Parathyroid adenoma (tissue), 2 donors: ENCODE data around the gene ARHGEF10L.
"Not testable (repeated sequence)": the region's sequence is repeated elsewhere in the genome, so short reads cannot be mapped to it uniquely, and the experiment has no call there.

ENCODE experiments used
- H2AFZ ChIP-seq: fragments of 300-600 bp; sonication (generic); one replicate; pipeline ENCODE4 v1.7.0; 2017; ENCODE audit warnings: antibody characterized with exemption, mild to moderate bottlenecking
- H3K27ac ChIP-seq: fragments of 300-600 bp; sonication (generic); one replicate; pipeline ENCODE4 v1.7.0; 2017
- H3K27me3 ChIP-seq: fragments of 300-600 bp; sonication (generic); one replicate; pipeline ENCODE4 v1.7.0; 2017; ENCODE audit warnings: low read length; ENCODE audit not compliant: control insufficient read depth, insufficient read depth
- H3K36me3 ChIP-seq: fragments of 300-600 bp; sonication (generic); one replicate; pipeline ENCODE4 v1.7.0; 2017; ENCODE audit warnings: low read length; ENCODE audit not compliant: control insufficient read depth, insufficient read depth
- H3K4me1 ChIP-seq: fragments of 300-600 bp; sonication (generic); one replicate; pipeline ENCODE4 v1.7.0; 2017; ENCODE audit warnings: control low read depth
- H3K4me2 ChIP-seq: fragments of 300-600 bp; sonication (generic); one replicate; pipeline ENCODE4 v1.7.0; 2017; ENCODE audit warnings: low read length
- H3K4me3 ChIP-seq: fragments of 300-600 bp; sonication (generic); one replicate; pipeline ENCODE4 v1.7.0; 2017; ENCODE audit warnings: low read depth, low read length
- H3K79me2 ChIP-seq: fragments of 300-600 bp; sonication (generic); one replicate; pipeline ENCODE4 v1.7.0; 2017; ENCODE audit warnings: control low read depth
- H3K9ac ChIP-seq: fragments of 300-600 bp; sonication (generic); one replicate; pipeline ENCODE4 v1.7.0; 2017; ENCODE audit warnings: mild to moderate bottlenecking
- H3K9me3 ChIP-seq: fragments of 300-600 bp; sonication (generic); one replicate; pipeline ENCODE4 v1.7.0; 2017; ENCODE audit warnings: low read length; ENCODE audit not compliant: control insufficient read depth
- CTCF ChIP-seq: fragments of 300-600 bp; sonication (generic); IDR thresholded peaks from one replicate; pipeline ENCODE4 v1.7.0; 2017; ENCODE audit warnings: antibody characterized with exemption, mild to moderate bottlenecking
- donor health status: primary hyperparathyroidism.

The ARHGEF10L gene

DNA sequence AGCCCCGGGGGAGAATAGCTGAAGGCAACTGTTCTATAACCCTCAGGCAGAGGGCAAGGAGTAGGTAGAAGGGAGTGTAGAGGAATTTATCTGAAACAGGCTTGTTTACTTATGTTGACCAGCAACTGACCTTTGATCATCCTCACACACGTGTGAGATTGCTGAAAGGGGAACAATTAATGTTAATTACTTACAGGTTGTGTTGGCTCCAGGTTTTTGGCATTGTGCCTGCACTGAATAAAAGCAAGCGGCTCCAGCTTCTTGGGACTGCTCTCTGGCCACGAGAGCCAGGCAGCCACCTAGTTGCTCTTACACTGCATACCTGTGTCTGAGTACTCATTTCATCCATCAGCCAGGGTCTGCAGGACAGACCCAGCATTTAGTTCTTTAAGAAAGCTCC lies 41.3 kb upstream of the ARHGEF10L start:
- Histone ChIP-seq H3K27me3 (no peaks in the 10 kb centered on the region), H3K4me2 (no peak overlapping the region), H2AFZ (no peak overlapping the region), H3K27ac (no peak overlapping the region), H3K36me3 (no peaks in the 10 kb centered on the region), H3K4me3 (no peak overlapping the region), H3K4me1 (peaks cover 2% of the 10 kb centered on the region), H3K9ac (no peak overlapping the region), H3K9me3 (no peaks in the 10 kb centered on the region), H3K79me2 (no peaks in the 10 kb centered on the region)
- no peak for TF ChIP-seq CTCF

DNA sequence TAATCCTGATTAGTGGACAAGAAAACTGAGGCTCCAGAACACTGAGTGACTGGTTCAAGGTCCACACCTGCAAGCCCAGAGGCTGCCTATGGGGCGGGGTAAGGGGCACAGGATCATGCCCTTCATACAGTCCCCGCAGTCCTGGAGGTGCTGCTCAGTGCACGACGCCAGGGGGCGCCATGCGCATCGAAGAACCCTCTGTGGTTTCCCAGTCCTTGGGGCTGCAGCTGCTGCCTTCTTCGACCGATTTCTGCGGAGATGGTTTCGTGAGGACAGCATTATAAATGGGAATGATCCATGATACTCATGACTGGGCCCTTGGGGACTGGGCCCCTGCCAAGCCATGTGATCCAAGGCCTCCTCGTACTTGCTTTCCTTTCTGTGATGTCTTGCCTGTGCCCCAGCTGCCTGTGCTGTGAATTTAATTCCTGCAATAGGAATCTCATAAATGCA lies 37.1 kb upstream of the ARHGEF10L start:
- Histone ChIP-seq H3K27me3 (no peaks in the 10 kb centered on the region), H3K9me3 (no peaks in the 10 kb centered on the region), H3K27ac (no peak overlapping the region), H3K4me2 (no peak overlapping the region), H3K79me2 (no peaks in the 10 kb centered on the region), H3K4me1 (peaks cover 2% of the 10 kb centered on the region), H3K36me3 (no peaks in the 10 kb centered on the region), H3K9ac (no peak overlapping the region), H3K4me3 (peak overlapping the region; percentile 11), H2AFZ (no peak overlapping the region)
- TF ChIP-seq CTCF, result peak; percentile 78

GRCh38 chr1:17503146-17503545 lies 36.4 kb upstream of the ARHGEF10L start:
- H3K27me3 ChIP-seq, result no peaks in the 10 kb centered on the region
- no peaks in the 10 kb centered on the region for H3K36me3 ChIP-seq
- no peak overlapping the region for H2AFZ ChIP-seq
- H3K79me2 ChIP-seq, result no peaks in the 10 kb centered on the region
- no peak overlapping the region for H3K4me2 ChIP-seq
- no peak overlapping the region for H3K27ac ChIP-seq
- H3K4me1 ChIP-seq, result peaks cover 2% of the 10 kb centered on the region
- H3K4me3 ChIP-seq, result no peak overlapping the region
- no peaks in the 10 kb centered on the region for H3K9me3 ChIP-seq
- no peak for TF ChIP-seq CTCF
- H3K9ac ChIP-seq, result no peak overlapping the region

- not testable (repeated sequence) for H3K79me2 ChIP-seq, H3K4me1 ChIP-seq, H2AFZ ChIP-seq, H3K4me3 ChIP-seq, H3K27me3 ChIP-seq, H3K9me3 ChIP-seq, H3K27ac ChIP-seq, H3K36me3 ChIP-seq, H3K4me2 ChIP-seq, H3K9ac ChIP-seq
Observed at GRCh38 chr1:17507200-17507599, 32.3 kb upstream of the ARHGEF10L start.

DNA sequence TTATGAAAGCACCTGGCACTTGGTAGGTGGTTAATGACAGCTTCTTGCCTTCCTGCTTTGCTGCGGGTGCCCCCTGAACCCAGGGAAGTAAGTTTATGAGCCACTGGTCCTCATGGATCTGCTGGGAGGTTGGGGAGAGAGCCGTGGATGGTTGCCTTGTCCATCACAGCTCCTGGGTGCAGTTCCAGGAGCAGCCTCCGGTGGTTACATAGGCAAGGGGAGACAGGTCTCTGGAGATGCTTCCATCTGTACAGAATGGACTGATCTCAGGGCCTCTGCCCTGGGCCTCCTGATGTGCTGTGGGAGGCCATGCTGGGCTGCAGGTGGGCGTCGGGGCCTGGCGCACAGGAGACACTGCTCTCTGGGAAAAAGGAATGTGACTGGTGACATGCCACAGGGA lies 31.6 kb upstream of the ARHGEF10L start:
- Histone ChIP-seq H3K4me3 (no peak overlapping the region), H3K79me2 (no peaks in the 10 kb centered on the region), H3K36me3 (no peaks in the 10 kb centered on the region), H3K4me1 (no peaks in the 10 kb centered on the region), H3K27ac (no peak overlapping the region), H3K27me3 (no peaks in the 10 kb centered on the region), H3K9me3 (no peaks in the 10 kb centered on the region), H3K4me2 (no peak overlapping the region), H2AFZ (no peak overlapping the region), H3K9ac (no peak overlapping the region)
- TF ChIP-seq CTCF, result no peak
